Stimulated activated CD4-positive, alpha-beta T cell treated with anti-CD3 and anti-CD28 coated beads, Interleukin-2, amount 100 ng/mL, for 48 hours (primary cell): Measurements from ENCODE around the gene HOXC6.
"Not testable (repeated sequence)": the region's sequence is repeated elsewhere in the genome, so short reads cannot be mapped to it uniquely, and the experiment has no call there.

ENCODE experiments used
- DNase-seq, 2 donors: peaks; one replicate each; pipeline ENCODE4 v3.0.0-alpha.2; 2020

HOXC6 gene

DNA sequence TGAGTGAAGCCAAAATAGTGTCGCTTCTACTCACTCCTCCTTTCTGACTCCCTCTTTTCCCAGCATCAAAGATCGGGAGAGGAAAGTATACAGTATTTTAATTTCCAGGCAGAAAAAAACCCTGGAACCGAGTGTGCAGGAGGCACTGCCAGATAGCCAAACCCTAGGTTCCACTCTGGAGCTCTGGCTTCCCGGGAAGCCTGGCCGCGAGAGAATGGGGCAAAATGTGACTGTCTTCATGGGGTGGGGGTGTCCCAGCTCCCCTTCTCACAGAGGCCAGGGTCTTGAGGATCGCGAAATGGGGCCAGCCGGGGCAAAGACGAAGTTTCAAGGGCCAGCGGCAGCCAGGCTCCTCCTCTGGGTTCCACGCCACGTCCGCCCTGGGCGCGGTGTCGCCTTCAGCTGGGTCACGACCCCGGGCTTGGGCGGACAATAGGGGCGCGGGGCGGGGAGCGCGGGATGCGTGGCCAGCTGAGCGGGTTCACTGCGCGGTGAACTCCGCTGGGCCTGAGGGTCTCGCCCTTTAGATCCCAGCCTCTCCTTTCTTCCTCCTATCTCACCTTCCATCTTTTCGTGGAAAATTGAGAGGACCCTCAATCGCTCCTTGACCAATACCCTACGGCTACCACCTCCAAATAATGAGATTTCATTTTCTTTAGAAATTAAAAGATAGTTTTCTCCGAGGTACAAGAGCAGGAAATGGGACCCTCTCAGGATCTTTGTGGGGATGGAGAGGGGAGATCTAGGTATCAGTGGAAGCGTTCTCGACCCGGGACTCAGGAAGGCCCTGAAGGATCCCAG is 32.1 kb downstream of the HOXC6 start:
- no peak for DNase-seq

DNA sequence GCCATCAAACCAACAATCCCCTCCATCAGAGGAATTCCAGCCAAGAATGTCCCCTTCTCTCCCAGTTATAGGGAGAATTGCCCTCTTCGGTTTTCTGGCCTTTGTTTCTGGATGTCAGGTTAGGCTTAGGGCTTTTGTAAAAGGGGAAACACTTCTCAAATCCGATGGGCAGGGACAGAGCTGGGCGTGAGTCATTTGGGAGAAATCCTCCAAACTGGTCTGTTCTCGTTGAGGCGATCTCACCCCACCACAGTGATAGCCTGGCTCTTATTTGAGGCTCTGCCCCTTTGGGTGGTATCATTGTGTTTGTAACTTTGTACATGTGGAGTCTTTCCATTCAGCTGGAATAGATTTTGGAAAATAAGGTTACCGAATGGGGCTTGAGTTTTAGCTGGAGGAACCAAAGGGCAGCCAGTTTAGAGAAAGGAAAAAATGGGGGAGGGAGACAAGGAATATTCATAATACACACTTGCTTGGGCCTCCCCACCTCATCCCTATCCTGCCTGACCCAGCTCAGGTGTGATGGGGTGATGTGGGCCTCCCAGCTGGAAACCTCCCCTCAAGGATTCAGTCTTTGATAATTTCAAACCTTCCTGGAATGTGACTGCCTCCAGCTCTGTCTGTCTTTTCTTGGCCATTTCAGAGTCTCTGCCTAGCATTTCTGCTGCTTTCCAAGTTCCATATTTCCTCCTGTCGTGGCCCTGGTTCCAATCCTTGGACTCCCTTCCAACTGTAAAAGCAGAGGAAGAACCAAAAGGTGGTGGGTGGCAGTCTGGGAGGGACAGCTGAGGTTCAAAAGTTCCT is 32.9 kb downstream of the HOXC6 start:
- DNase-seq = no peak

DNA sequence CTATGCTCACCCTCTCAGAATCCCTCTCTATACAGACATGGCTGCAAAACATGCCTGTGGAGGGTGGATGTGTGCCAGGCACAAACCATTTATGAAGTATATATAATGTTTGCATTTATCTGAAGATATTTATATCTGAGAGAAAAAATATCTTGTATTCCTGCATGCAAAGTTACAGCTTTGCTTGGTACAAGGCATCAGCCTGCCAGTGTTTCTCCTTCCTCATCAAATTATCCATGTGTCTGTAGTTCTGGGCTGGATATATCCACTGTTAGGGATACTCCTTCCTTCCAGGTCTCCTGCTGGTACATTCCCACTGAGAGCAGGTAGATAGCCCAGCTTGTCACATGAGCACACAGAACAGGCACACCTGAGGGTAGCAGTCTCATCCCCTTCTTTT is 37.4 kb downstream of the HOXC6 start:
- no peak for DNase-seq

DNA sequence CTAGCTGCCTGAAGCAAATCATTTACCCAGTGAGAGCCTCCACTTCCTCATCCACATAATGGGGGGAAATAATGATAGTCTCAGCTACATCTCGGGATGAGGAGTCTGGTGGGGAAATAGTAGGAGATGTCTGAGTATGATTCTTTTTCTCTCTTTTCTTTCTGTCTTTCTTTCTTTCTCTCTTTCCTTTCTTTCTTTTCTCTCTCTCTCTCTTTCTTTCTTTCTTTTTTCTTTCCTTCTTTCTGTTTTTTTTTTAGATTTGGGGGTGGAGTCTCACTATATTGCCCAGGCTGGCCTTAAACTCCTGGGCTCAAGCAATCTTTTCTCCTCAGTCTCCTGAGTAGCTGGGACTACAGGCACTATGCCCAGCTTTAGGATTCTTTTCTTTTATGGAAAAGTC is 38.2 kb downstream of the HOXC6 start:
- DNase-seq = no peak

DNA sequence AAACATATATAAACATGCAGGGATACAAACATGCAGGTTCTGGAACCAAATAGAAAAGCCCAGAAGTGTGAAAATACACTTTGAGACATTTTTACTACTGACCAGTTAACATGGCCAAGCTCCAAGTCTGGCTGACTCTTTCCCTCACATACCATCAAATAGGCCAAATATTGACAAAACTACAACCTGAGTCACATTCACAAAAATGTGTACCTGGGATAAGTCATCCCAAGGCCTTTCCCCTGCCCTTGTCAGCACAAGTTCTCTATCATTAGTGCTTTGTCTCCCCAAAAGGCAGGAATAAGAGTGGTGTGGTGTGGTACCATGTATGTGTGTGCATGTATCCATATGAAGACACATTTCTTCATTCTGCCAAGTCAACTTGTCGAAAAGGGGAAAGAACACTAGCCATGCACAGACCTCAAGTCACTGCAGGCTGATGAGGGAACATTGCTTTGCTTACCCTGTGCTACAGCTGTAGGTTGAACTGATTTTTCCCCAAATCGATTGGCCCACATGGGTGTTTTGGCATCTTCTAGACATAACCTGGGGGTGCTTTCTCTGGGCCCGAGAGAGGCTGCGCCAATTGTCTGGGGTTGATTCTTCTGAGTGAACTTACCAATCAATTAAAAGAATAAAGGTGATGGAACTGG is 40.3 kb downstream of the HOXC6 start:
- no peak for DNase-seq

DNA sequence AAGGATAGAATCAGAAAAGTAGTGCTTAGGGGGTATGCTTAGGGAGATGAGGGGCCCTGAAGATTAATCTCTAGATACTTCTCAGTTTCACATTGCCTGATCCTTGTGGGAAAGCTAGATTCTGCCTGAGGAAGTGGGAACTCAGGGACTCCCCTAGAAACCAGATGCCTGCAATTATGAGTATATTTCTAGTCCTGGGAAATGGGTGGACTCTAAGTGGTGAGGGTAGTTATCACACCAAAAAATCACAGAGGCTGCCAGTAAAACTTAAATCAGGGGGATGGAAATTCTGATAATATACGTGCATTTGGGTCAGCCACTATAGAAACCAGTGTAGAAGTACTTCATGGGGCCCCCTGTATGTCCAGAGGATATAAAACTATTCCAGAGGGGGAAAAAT is 43.7 kb downstream of the HOXC6 start:
- no peak for DNase-seq

DNA sequence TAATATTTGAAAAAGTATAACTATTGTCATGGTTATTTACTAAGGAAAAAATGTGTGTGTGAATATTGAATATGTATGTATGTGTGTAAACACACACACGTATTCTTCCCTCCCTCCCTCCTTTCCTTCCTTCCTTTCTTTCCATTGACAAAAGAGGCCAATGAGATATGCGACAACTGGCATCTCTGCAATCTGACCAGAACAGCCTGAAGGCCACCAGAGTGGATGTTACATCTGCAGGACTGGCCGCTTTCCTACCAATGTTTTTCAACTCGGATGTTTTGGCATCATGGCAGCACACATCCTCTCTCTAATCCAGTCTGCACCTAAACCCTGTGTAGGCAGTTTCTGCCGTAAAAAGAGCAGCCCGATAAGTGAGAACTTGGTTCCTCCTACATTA is 46.1 kb downstream of the HOXC6 start:
- DNase-seq = no peak

DNA sequence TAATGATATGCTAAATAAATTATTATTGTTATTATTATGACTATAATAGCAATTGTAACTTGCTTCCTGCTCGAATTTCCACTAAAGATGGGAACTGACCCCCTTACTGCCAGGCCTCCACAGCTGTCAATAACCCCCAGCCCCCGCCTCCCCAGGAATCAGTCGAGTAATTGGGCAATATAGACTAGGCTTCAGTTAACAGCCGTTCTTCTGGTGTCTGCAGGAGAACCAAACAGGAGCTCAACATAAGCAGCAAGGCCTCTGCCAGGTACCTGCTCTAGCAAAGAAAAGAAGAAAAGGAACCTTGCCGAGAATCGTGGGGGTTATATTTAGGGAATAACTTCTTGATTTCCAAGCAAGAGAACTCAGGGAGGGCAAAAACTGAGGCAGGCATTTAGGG is 47.2 kb downstream of the HOXC6 start:
- DNase-seq = no peak

DNA sequence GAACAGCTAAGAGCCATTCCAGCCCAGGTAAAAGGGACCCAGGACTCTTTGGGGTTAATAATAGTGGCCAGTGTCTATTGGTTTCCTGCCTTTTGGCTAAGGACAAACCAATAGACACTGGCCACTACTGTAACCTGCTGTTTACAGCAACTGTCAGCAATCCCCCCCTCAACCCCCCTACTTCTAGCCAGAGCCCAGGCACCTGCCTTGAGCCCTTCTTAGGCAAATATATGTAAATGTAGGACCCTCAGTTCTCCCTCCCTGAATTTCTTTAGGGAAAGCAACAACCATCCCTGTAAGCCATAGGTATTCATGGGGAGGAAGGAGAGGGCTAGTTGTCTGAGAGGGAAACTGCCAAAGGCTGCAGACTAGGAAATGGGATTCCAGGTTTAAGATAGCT is 47.7 kb downstream of the HOXC6 start:
- no peak for DNase-seq

DNA sequence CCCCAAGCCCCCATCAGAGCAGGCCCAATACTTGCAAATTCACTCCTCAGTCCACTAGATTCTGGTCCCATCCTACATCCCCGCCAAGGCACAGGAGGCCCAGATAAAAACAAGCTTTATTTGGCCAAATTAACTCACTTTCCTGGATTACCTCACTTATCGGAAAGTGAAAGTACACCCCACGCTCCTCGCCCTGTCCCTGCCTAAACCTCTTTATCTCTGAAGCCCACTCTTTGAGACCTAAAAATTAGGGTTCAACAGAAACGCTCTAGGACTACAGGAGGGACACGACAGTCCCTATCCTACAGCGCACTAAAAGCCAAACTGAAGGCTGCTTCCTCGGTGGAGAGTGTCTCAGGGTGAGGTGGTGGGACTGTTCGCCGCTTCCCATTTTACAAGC is 49.6 kb downstream of the HOXC6 start:
- DNase-seq = not testable (repeated sequence)

DNA sequence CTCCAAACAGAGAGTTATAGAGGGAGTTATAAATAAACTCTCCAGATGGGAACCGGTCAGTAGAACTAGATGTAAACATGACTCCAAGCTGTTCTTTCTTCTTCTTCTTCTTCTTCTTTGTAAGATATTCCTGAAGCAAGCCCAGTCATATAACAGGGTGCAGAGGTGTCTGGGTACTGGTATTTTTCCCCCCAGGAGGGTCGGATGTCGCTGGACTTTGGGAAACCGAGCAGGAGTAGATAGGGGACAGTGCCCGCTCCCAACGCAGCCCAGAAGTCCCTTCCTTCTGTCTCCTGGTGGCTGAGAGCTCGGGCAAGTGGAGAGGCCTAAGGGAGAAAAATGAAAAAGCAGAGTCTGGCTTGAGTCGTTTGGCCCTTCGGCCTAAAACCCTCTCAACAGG is 50.9 kb downstream of the HOXC6 start:
- not testable (repeated sequence) for DNase-seq
